Activated B cell treated with CpG ODN at 0.5 μM for 24 hours (primary cell): Measurements from ENCODE around the gene CENPP. TPM values are rescaled to one million over a fixed set of nuclear protein-coding genes. Genes with fewer than 3 reads are reported as not detected.
"Not testable (repeated sequence)": the region's sequence is repeated elsewhere in the genome, so short reads cannot be mapped to it uniquely, and the experiment has no call there.

Experiments
- ATAC-seq: fragments of 200-7000 bp; cut with Tn5 transposase; one replicate; pipeline ENCODE4 v1.10.0; 2021; ENCODE audit warnings: low read depth, mild to moderate bottlenecking, moderate library complexity
- CTCF ChIA-PET: fragments of 350-600 bp; sonication (Branson Sonifier 250); formaldehyde crosslinking; loops from one replicate; lab custom pipeline; 2021; ENCODE audit warnings: antibody characterized with exemption; lab: Charles Lee
- POLR2A ChIA-PET: fragments of 350-600 bp; sonication (Branson Sonifier 250); formaldehyde crosslinking; loops from one replicate; lab custom pipeline; 2021; ENCODE audit warnings: antibody characterized with exemption; lab: Charles Lee
- DNase-seq: peaks from one replicate; pipeline ENCODE4 v3.0.0; 2022
- H3K27ac Mint-ChIP-seq: one replicate; pipeline ENCODE4 v1.8.0; 2020; ENCODE audit warnings: mixed read lengths
- H3K27me3 Mint-ChIP-seq: one replicate; pipeline ENCODE4 v1.8.0; 2021; ENCODE audit warnings: mixed read lengths
- H3K36me3 Mint-ChIP-seq: one replicate; pipeline ENCODE4 v1.8.0; 2021; ENCODE audit warnings: low read depth, mixed read lengths
- H3K4me1 Mint-ChIP-seq: one replicate; pipeline ENCODE4 v1.8.0; 2021; ENCODE audit warnings: mixed read lengths
- H3K4me3 Mint-ChIP-seq: one replicate; pipeline ENCODE4 v1.8.0; 2020; ENCODE audit warnings: mild to moderate bottlenecking, mixed read lengths
- H3K9me3 Mint-ChIP-seq: one replicate; pipeline ENCODE4 v1.8.0; 2020; ENCODE audit warnings: mixed read lengths
- CTCF ChIP-seq: fragments of 200-600 bp; IDR thresholded peaks from one replicate; pipeline ENCODE4 v1.8.0; 2022; ENCODE audit warnings: antibody characterized with exemption, mild to moderate bottlenecking
- intact Hi-C: fragments of 100-400 bp; cut with micrococcal nuclease; formaldehyde crosslinking; loops from one replicate; pipeline ENCODE4 v1.15.1; 2024
- total RNA-seq: library from RNA; stranded (reverse); gene quantifications from 2 replicates; pipeline ENCODE4 v1.2.3, GENCODE V29; 2022

CENPP gene
- total RNA-seq, 1 donor from 2014 or later, result 5.7 TPM

- no peak overlapping the region for H3K27ac Mint-ChIP-seq
- intact Hi-C loops, result no loop called here
- no peak for ATAC-seq
- no peak overlapping the region for H3K4me3 Mint-ChIP-seq
- POLR2A ChIA-PET, result no interaction called here
- H3K9me3 Mint-ChIP-seq, result no peaks in the 10 kb centered on the region
- peaks cover 20% of the 10 kb centered on the region for H3K4me1 Mint-ChIP-seq
- TF ChIP-seq CTCF, result no peak
- DNase-seq, result no peak
- H3K27me3 Mint-ChIP-seq, result no peaks in the 10 kb centered on the region
- CTCF ChIA-PET, result no interaction called here
- no peaks in the 10 kb centered on the region for H3K36me3 Mint-ChIP-seq
Measured at GRCh38 chr9:92408747-92409478, 83.2 kb downstream of the CENPP start.

- ATAC-seq, intact Hi-C loops, H3K9me3 Mint-ChIP-seq, POLR2A ChIA-PET, DNase-seq, H3K27ac Mint-ChIP-seq, H3K36me3 Mint-ChIP-seq, CTCF ChIA-PET, H3K4me3 Mint-ChIP-seq, H3K27me3 Mint-ChIP-seq: not testable (repeated sequence)
- peaks cover 23% of the 10 kb centered on the region for H3K4me1 Mint-ChIP-seq
Measured at GRCh38 chr9:92411157-92411556, 85.4 kb downstream of the CENPP start.

GRCh38 chr9:92414566-92414965 is 88.8 kb downstream of the CENPP start:
- peaks cover 11% of the 10 kb centered on the region for H3K4me1 Mint-ChIP-seq
- H3K4me3 Mint-ChIP-seq, result no peak overlapping the region
- ChIA-PET CTCF (no interaction called here), POLR2A (no interaction called here)
- intact Hi-C loops, result no loop called here
- no peaks in the 10 kb centered on the region for H3K36me3 Mint-ChIP-seq
- H3K27ac Mint-ChIP-seq, result no peak overlapping the region
- H3K27me3 Mint-ChIP-seq, result no peaks in the 10 kb centered on the region
- DNase-seq (no peak), ATAC-seq (no peak)
- TF ChIP-seq CTCF, result no peak
- no peaks in the 10 kb centered on the region for H3K9me3 Mint-ChIP-seq

DNA sequence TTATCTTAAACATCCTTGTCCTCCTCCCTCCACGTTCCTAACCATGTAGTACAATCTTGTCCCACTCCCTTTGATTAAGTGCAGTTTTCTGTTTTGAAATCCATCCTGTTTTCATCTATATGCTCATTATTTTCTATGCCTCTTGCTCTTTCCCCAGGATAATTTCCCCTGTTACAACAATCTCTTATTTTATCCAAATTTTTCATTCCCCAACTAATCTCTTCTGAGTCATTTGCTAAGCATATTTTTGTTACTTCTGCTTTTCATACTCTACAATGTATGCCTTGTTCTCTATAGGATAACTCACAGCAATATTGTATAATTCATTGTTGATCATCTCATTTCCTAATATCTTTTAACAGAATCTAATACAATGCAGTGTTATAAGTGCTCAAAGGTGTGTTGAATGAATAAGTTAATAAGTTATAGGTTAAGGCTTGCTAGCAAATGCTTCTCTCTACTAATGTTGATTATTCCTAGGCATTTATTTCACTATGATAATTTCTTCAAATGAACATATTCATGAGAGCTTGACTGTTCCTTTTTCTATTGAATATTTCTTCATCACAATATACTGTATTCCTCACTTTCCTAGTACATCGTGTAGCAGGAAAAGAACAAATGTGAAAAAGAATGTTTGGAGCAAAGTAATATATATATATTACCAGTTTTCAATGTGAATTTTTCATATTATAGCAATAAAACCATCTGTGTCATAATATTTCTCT is 97.0 kb downstream of the CENPP start:
- ChIA-PET CTCF (no interaction called here), POLR2A (no interaction called here)
- Mint-ChIP-seq H3K27ac (no peak overlapping the region), H3K4me3 (no peak overlapping the region), H3K27me3 (no peaks in the 10 kb centered on the region), H3K36me3 (no peaks in the 10 kb centered on the region), H3K4me1 (no peaks in the 10 kb centered on the region), H3K9me3 (no peaks in the 10 kb centered on the region)
- no peak for ATAC-seq
- TF ChIP-seq CTCF, result no peak
- no peak for DNase-seq
- intact Hi-C loops, result no loop called here

GRCh38 chr9:92423612-92424011 is 97.9 kb downstream of the CENPP start:
- intact Hi-C loops, result no loop called here
- H3K4me1 Mint-ChIP-seq, result no peaks in the 10 kb centered on the region
- H3K4me3 Mint-ChIP-seq, result no peak overlapping the region
- no peak for TF ChIP-seq CTCF
- CTCF ChIA-PET, result no interaction called here
- POLR2A ChIA-PET, result no interaction called here
- no peaks in the 10 kb centered on the region for H3K9me3 Mint-ChIP-seq
- ATAC-seq (no peak), DNase-seq (no peak)
- H3K36me3 Mint-ChIP-seq, result no peaks in the 10 kb centered on the region
- H3K27me3 Mint-ChIP-seq, result no peaks in the 10 kb centered on the region
- no peak overlapping the region for H3K27ac Mint-ChIP-seq
